ENCODE data around the gene DMAC2L. TPM values are rescaled to one million over a fixed set of nuclear protein-coding genes. Genes with fewer than 3 reads are reported as not detected.
A peak's percentile ranks its signal among the peaks of the same experiment; 100 is the strongest.
"Not testable (repeated sequence)": the region's sequence is repeated elsewhere in the genome, so short reads cannot be mapped to it uniquely, and the experiment has no call there.

The DMAC2L gene
- total RNA-seq, 4 donors from 2014 or later = 7.5 to 23.1 (median 20.4) TPM

DNA sequence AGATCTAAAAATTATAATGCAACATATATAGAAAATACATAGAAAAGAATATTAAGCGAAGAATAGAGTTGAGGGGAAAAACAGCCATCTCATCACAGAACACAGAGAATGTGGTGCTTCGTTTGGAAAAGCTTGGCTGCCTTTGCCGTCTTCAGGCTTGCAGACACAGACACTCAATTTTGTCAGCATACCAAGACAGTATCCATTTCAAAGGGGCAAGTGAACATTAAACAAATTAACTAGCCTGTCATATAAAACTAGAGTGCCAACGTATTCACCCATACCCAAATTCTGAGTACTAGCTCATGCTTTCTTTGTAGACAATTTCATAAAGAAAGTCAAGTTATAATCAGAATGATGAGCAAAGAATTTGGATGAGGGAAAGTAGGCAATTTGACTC lies 40.5 kb downstream of the DMAC2L start:
- no peak overlapping the region for H3K4me3 ChIP-seq
- DNase-seq (ENCODE audit: low spot score in 2 of 2) = no peak
- H3K27me3 ChIP-seq = no peaks in the 10 kb centered on the region
- TF ChIP-seq, protein P1, sequence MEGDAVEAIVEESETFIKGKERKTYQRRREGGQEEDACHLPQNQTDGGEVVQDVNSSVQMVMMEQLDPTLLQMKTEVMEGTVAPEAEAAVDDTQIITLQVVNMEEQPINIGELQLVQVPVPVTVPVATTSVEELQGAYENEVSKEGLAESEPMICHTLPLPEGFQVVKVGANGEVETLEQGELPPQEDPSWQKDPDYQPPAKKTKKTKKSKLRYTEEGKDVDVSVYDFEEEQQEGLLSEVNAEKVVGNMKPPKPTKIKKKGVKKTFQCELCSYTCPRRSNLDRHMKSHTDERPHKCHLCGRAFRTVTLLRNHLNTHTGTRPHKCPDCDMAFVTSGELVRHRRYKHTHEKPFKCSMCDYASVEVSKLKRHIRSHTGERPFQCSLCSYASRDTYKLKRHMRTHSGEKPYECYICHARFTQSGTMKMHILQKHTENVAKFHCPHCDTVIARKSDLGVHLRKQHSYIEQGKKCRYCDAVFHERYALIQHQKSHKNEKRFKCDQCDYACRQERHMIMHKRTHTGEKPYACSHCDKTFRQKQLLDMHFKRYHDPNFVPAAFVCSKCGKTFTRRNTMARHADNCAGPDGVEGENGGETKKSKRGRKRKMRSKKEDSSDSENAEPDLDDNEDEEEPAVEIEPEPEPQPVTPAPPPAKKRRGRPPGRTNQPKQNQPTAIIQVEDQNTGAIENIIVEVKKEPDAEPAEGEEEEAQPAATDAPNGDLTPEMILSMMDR (IDR thresholded peaks at IDR 0.05) = no peak
- TF ChIP-seq POLR2A (IDR thresholded peaks at IDR 0.05) (no peak), EP300 (IDR thresholded peaks at IDR 0.05) (no peak)
- no peaks in the 10 kb centered on the region for H3K9me3 ChIP-seq
- WGBS, 2 donors = 54 to 55% methylated on average over 4 of the region's 4 CpGs
- peaks cover 0 to 6% (median 0%) of the 10 kb centered on the region in 3 donors for H3K36me3 ChIP-seq
- H3K4me1 ChIP-seq = peaks cover 0 to 23% (median 5%) of the 10 kb centered on the region in 4 donors
- peak overlapping the region in 1 of 4 donors; percentile 1 for H3K27ac ChIP-seq

DNA sequence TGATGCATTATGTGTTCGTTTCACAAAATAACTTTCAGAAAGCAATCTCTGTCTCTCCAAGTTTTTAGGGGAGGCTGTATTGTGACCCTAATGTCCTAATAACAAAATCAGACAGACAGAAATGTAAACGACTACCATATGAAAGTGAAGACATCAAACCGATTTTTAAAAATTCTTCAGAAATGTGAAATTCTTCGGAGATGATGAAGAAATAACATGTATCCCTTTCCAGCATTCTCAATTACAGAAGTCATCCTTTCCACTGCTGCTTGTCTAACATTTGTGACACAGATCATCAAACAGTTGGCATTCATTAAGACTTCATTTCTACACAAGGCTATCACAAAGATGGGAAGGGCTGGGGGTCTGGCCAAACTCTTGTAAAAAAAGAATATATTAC lies 41.0 kb downstream of the DMAC2L start:
- Histone ChIP-seq H3K4me3 (no peak overlapping the region), H3K27ac (peak overlapping the region in 1 of 4 donors; percentile 32), H3K36me3 (peaks cover 0 to 11% (median 0%) of the 10 kb centered on the region in 3 donors), H3K4me1 (peaks cover 0 to 19% (median 5%) of the 10 kb centered on the region in 4 donors), H3K27me3 (no peaks in the 10 kb centered on the region), H3K9me3 (no peaks in the 10 kb centered on the region)
- 31 to 47% methylated on average over 4 of the region's 4 CpGs for WGBS, 2 donors
- DNase-seq (ENCODE audit: low spot score in 2 of 2) = no peak
- TF ChIP-seq EP300 (IDR thresholded peaks at IDR 0.05) (no peak), POLR2A (IDR thresholded peaks at IDR 0.05) (no peak)
- TF ChIP-seq, protein P1 (IDR thresholded peaks at IDR 0.05) = no peak

DNA sequence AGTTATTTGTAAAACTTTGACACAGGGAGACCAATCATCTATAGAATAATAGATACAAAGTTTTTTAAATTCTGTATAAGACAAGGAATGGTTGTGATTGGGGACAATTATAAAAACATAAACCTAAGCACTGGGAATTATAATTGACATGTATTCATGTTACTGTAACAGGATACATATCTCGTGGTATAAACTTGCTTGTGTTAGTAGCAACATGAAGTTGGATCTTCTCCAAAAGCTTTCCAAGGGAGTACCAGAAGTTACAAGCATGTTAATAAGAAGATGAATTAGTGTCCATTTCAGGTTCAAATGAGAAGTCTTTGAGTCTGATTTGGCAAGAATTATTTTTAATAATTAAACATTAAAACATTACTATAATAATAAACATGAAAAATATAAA lies 42.4 kb downstream of the DMAC2L start:
- H3K27ac ChIP-seq = no peak overlapping the region
- no peak overlapping the region for H3K4me3 ChIP-seq
- no peak for DNase-seq (ENCODE audit: low spot score in 2 of 2)
- no peaks in the 10 kb centered on the region for H3K9me3 ChIP-seq
- 0 to 58% methylated on average over 1 of the region's 1 CpG for WGBS, 2 donors
- no peak for TF ChIP-seq EP300 (IDR thresholded peaks at IDR 0.05)
- no peak for TF ChIP-seq POLR2A (IDR thresholded peaks at IDR 0.05)
- TF ChIP-seq, protein P1 (IDR thresholded peaks at IDR 0.05) = no peak
- H3K36me3 ChIP-seq = peaks cover 0 to 19% (median 0%) of the 10 kb centered on the region in 3 donors
- peaks cover 0 to 19% (median 5%) of the 10 kb centered on the region in 4 donors for H3K4me1 ChIP-seq
- H3K27me3 ChIP-seq = no peaks in the 10 kb centered on the region

DNA sequence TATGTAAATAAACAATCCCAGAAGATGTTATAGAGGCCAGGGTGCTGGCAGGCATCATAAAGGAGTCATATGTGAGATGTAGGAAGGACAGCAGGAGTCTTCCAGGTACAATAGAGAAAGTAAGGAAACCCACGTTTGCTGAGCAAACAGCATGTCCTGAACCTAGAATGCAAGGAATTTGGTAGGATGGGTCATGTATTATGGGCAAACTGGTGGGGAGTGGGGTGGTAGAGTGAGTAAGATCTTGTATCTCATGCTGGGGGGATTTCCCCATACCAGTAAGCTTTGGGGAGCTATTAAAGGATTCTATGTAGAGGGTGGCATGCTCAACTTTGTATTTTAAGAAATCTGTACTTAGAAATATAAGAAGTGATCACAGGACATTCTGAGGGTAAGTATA lies 43.6 kb downstream of the DMAC2L start:
- peaks cover 0 to 19% (median 0%) of the 10 kb centered on the region in 3 donors for H3K36me3 ChIP-seq
- TF ChIP-seq POLR2A (IDR thresholded peaks at IDR 0.05) (no peak), EP300 (IDR thresholded peaks at IDR 0.05) (no peak)
- TF ChIP-seq, protein P1 (IDR thresholded peaks at IDR 0.05) = no peak
- no peaks in the 10 kb centered on the region for H3K9me3 ChIP-seq
- no peaks in the 10 kb centered on the region for H3K27me3 ChIP-seq
- peaks cover 0 to 18% (median 5%) of the 10 kb centered on the region in 4 donors for H3K4me1 ChIP-seq
- no peak overlapping the region for H3K4me3 ChIP-seq
- no peak for DNase-seq (ENCODE audit: low spot score in 2 of 2)
- WGBS, 2 donors = 83 to 96% methylated on average over 1 of the region's 1 CpG
- no peak overlapping the region for H3K27ac ChIP-seq

DNA sequence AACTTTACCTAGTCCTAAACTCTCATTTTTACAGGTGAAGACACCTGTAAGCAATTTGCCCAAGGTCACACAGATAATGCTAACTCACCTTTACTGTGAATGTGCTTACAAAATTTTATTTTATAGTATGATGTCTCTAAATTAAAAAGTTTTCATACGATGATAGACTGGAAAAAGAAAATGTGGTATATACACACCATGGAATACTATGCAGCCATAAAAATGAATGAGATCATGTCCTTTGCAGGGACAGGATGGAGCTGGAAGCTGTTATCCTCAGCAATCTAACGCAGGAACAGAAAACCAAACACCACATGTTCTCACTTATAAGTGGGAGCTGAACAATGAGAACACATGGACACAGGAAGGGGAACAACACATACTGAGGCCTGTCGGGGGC lies 44.2 kb downstream of the DMAC2L start:
- Histone ChIP-seq H3K4me1 (peaks cover 0 to 12% (median 3%) of the 10 kb centered on the region in 4 donors), H3K36me3 (peaks cover 0 to 19% (median 0%) of the 10 kb centered on the region in 3 donors)
- WGBS, 2 donors = 85 to 91% methylated on average over 3 of the region's 3 CpGs
- H3K27ac ChIP-seq; H3K4me3 ChIP-seq; DNase-seq (ENCODE audit: low spot score in 2 of 2); H3K9me3 ChIP-seq; H3K27me3 ChIP-seq: not testable (repeated sequence)

DNA sequence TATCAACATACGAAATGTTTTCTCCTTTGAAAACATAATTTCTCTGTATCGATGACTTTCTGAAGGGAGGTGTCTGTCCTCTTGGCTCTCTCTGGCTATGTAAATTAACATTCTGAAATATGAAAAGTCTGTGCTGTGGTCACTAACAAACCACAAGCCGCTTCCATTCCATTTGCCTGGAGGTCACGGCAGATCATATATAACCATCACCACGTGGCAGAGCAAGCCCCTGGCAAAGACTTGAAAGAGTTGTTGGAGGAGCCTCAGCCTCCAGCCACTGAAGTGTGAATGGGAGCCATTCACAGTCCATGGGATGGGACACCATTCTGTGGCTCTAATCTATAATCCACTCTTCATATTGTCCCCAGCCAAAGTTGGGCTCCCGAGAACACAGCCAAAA lies 45.0 kb downstream of the DMAC2L start:
- H3K36me3 ChIP-seq = peaks cover 0 to 19% (median 0%) of the 10 kb centered on the region in 3 donors
- H3K9me3 ChIP-seq = no peaks in the 10 kb centered on the region
- no peaks in the 10 kb centered on the region for H3K27me3 ChIP-seq
- no peak for DNase-seq (ENCODE audit: low spot score in 2 of 2)
- no peak overlapping the region for H3K4me3 ChIP-seq
- H3K4me1 ChIP-seq = peaks cover 0 to 8% (median 0%) of the 10 kb centered on the region in 4 donors
- TF ChIP-seq, protein P1 (IDR thresholded peaks at IDR 0.05) = no peak
- TF ChIP-seq EP300 (IDR thresholded peaks at IDR 0.05) (no peak), POLR2A (IDR thresholded peaks at IDR 0.05) (no peak)
- no peak overlapping the region for H3K27ac ChIP-seq
- 63 to 83% methylated on average over 6 of the region's 6 CpGs for WGBS, 2 donors

All from tibial nerve (tissue), 4 donors.